SH-SY5Y (cell line): Measurements from ENCODE around the gene CACUL1.

Experiments
- GATA2 ChIP-seq: IDR thresholded peaks from 2 replicates; pipeline ENCODE4 v1.6.1; 2011; ENCODE audit warnings: mild to moderate bottlenecking, low read depth, low read length
- GATA3 ChIP-seq: IDR thresholded peaks from 2 replicates; pipeline ENCODE4 v1.6.1; 2011; ENCODE audit warnings: low read depth, mild to moderate bottlenecking, low read length, moderate library complexity

GRCh38 chr10:118748041-118748440 lies 6.7 kb downstream of the CACUL1 start:
- TF ChIP-seq GATA2, result no peak
- TF ChIP-seq GATA3, result no peak
